ENCODE measurements around the gene MRGPRD.

DNA sequence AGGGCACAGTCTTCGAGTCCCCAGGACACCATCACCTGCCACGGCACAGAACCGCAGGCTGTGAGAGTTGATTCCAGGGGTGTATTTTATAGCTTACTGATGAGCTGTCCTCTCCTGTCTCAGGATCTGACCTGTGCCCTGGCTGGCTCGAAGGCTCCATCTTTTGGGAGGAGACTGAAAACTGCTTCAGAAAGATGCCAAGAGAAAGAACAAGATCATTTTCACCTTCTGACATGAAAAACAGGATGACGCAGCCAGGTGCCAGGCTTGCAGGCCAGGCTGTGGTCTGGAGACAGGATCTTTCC lies 2.2 kb downstream of the MRGPRD start:
- TF ChIP-seq, protein P1, sequence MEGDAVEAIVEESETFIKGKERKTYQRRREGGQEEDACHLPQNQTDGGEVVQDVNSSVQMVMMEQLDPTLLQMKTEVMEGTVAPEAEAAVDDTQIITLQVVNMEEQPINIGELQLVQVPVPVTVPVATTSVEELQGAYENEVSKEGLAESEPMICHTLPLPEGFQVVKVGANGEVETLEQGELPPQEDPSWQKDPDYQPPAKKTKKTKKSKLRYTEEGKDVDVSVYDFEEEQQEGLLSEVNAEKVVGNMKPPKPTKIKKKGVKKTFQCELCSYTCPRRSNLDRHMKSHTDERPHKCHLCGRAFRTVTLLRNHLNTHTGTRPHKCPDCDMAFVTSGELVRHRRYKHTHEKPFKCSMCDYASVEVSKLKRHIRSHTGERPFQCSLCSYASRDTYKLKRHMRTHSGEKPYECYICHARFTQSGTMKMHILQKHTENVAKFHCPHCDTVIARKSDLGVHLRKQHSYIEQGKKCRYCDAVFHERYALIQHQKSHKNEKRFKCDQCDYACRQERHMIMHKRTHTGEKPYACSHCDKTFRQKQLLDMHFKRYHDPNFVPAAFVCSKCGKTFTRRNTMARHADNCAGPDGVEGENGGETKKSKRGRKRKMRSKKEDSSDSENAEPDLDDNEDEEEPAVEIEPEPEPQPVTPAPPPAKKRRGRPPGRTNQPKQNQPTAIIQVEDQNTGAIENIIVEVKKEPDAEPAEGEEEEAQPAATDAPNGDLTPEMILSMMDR (IDR thresholded peaks at IDR 0.05; ENCODE audit: insufficient read depth, low read depth, low read length), result no peak
- TF ChIP-seq EZH2 (IDR thresholded peaks at IDR 0.05; ENCODE audit: insufficient read depth, low read length), result no peak
